Hippocampal formation (tissue), 2 donors: ENCODE data around the gene ANKRD52.
"Not testable (repeated sequence)": the region's sequence is repeated elsewhere in the genome, so short reads cannot be mapped to it uniquely, and the experiment has no call there.

ENCODE experiments used
- DNase-seq, 2 donors: peaks; one replicate each; lab custom pipeline; 2025; lab: John Stamatoyannopoulos, UW

ANKRD52 gene

GRCh38 chr12:56208006-56208405, 50.2 kb downstream of the ANKRD52 start:
- DNase-seq: no peak

- peak in 1 of 2 donors; percentile 10 for DNase-seq
These were observed 51.6 kb downstream of the ANKRD52 start for GRCh38 chr12:56206452-56207166.

DNA sequence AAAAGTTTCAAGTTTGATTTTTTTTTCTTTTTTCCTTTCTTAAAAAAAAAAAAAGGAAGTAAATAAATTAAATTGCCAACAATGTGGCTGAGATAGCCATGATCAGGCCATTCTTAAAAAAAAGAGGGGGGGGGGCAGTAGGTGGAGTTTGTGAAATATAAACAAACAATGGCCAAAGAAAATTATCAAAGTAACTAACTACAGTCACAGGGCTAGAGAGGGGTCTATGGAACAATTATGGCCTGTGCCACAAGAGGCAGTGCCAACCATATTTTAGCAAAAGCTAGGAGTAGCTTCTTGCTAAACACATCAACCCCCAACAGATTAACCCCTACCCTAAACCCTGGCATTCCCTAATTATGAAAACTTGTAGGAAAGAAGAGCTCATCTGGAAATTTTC, 52.7 kb downstream of the ANKRD52 start:
- DNase-seq: no peak

- no peak for DNase-seq
These were observed 53.9 kb downstream of the ANKRD52 start for GRCh38 chr12:56204275-56204674.

DNA sequence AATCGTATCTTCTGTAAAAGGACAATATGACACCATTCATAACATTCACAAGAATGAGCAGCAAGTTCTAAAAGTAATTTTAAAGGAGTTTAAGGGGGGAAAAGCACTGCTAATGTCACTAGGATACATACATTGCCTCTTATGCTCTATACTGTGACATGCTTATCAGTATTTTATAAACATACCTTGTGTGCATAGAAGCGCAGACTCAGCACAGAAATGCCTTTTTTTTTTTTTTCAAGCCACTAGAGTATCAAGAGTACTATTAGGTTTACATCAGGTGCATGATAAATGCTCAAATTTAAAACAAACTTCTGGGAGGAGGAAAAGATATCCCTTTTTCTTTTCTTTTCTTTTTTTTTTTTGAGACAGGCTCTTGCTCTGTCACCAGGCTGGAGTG, 55.3 kb downstream of the ANKRD52 start:
- no peak for DNase-seq

DNA sequence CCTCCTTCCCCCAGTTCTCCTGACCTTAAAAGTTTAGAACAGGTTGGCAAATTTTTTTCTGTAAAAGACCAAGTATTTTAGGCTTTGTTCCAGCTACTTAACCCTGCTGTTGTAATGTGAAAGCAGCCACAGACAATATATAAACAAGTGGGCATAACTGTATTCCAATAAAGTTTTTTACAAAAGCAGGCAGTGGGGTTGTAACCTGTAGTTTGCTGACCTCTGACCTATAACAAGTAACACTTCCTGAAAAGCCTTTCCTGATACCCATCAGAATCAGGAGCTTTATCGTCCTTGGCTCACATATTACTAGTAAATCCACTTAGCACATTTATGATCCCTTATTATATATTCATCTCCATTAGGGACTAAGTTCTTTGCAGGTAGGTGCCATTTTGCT, 55.8 kb downstream of the ANKRD52 start:
- no peak for DNase-seq

DNA sequence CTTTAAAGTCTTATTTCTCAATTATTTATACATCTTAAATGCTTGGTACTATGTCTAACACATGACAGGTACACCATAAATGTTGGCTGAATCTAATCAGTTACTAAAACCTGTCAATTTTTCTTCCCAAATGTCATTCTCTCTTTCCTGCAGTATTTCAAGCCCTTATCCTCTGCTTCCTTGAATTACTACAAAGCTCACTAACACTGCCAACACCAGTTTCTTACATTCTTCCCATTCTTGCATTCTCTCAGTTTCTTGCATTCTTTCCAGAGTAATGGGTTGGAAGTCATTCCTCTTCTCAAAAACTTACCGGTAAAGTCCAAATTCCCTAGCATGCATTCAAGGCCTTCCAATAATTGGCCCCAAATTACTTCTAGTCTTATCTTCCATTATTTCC, 59.3 kb downstream of the ANKRD52 start:
- no peak for DNase-seq

DNA sequence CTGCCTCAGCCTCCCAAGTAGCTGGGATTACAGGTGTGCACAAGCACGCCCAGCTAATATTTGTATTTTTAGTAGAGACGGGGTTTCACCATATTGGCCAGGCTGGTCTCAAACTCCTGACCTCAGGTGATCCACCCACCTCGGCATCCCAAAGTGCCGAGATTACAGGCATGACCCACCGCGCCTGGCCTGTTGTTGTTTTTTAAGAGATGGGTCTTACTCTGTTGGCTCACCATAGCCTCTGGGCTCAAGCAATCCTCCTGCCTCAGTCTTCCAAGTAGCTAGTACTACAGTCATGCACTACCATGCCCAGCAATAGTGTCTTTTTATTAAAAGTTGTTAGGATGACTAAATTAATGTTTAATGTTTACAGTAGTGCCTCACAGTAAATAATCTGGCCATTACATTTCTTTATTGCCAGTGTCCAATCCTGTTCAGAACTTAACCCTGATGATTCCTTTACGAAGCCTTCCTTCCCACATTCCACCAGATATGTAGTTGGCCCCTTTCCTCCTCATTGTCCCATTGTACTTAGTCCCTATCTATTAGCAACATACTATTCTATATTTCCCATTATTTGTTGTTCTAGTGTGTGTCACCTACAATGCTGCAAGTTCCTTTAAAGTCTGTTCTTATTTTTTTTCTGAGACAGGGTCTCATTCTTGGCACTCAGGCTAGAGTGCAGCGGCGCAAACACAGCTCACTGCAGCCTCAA, 60.1 kb downstream of the ANKRD52 start:
- no peak for DNase-seq

- DNase-seq: not testable (repeated sequence)
These were observed 61.2 kb downstream of the ANKRD52 start for GRCh38 chr12:56196818-56197550.

DNA sequence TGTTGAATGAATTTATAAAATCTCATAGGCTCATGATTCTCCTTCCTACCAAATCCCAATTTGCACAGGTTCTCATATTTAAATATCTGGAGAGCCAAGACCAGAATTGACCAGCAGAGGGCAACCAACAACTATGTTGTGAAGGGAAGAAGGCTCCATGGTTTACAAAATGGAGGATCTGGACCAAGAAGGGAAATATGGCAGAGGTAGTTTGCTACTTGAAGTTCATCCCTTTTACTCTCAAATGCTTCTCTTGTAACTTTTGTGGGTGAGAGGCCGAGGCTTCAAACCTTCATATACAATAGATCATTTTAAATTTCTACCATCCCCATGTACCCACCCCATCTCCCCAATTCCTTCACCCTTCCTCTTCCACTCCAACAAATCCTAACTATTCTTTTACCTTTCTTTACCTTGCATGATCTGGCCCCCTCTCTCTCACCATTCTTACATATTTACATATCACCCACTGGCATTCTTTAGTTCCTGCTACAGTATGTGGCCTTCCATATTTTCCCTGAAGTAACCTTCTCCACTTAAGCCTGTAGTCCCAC, 65.1 kb downstream of the ANKRD52 start:
- peak; percentile 32 to 74 for DNase-seq

- no peak for DNase-seq
These were observed 65.6 kb downstream of the ANKRD52 start for GRCh38 chr12:56192582-56192981.

- DNase-seq: no peak
These were observed 67.5 kb downstream of the ANKRD52 start for GRCh38 chr12:56190695-56191155.

DNA sequence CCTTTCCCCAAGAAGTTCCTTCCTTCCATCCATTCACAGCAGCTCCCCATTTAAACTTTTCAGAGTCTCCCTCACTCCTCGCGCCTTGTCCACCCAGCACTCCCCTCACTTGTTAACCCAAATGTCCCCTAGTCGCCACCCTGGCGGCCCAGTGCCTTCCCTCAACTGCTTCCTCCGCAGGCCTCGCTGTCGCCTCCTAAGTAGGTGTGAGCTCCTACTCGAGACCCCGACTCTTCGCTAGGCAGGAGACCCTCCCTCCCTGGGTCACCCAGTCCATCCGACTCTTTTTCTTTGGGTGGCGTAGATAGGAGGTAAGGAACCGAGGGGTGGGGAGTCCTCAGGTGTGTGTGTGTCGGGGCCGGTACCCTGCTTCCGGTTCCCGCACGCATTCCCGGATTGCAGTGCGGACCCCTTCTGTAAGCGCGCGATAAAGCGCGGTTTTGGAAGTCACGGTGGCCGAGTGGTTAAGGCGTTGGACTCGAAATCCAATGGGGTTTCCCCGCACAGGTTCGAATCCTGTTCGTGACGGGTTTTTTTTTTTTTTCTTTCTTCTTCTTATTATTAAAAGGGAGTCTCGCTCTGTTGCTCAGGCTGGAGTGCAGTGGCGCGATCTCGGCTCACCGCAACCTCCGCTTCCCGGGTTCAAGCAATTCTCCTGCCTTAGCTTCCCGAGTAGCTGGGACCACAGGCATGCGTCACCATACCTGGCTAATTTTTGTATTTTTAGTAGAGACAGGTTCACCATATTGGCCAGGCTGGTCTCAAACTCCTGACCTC, 68.1 kb downstream of the ANKRD52 start:
- DNase-seq: peak; percentile 40 to 56

DNA sequence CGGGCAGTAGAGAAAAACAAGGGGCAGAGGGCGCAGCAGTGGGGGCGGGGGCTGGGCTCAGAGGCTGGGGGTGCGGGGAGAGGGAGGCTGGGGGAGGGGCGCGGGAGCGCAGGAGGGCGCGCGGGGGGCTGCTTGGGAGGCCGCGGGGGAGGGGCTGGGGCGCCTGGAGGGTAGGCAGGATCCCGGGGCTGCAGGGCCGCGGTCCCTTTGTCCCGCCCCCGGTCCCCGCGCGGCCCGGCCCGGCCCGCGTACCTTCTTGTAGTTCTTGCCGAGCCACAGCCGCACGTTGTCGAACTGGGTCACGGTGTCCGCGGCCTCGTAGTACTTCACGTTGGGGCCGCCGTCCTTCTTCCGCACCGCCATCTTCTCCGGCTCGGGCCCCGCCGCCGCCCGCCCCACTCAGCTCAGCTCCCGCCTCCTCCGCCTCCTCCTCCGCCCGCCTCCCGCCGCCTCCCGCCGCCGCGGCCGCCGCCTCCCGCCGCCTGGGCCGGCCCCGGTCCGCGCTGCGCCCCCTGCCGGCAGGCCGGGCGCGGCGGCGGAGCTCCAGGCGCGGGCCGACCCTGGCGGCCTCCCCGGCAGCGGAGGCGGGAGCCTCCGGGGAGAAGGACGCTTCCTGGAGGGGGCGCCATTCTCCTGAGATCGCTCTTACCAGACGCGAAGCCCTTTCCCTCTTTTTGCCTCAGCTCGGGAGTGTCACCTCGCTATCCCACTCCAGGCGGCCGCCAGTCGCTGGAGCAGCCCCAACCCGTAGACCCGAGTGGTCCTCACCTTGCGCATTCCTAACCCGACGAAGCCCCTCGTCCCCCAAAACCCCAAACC, 68.9 kb downstream of the ANKRD52 start, which contains the start of gene SMARCC2:
Gene SMARCC2 (minus strand): TSS at position 385 of the 819 bp plus-strand sequence. CDS start 22 bp downstream, at position 363.
- DNase-seq: peak; percentile 63 to 69

GRCh38 chr12:56188778-56189098, 69.4 kb downstream of the ANKRD52 start:
- DNase-seq: peak in 1 of 2 donors; percentile 40

DNA sequence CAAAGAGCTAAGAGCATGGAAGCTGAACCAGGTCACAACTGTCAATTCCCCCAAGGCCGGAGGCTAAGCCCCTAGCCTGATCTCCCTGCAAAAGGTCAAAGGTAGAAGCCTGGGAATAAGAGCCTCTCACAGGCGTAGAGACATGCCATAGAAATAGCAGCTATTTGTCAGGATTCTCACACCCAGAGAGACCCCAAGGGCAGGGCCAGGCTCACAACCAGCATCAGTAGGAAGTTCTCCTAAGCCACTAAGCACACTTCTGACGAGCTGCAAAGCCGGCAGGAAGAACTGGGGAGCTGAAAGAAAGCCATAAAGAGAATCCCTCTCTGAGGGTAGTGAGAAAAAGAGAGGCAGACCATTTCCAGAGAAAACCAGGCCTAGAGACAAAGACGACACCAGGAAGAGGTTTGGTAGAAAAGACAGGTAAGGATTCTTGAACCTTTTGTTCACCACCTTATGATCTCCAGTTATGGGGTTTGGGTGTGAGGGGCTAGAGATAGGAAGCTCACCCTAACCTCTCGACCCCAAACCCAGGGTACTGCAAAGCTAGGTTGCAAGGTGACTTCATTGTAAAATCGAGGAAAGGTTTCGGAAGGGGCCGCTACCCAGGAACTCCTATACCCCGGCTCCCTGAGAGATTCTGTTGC, 69.9 kb downstream of the ANKRD52 start:
- DNase-seq: no peak
